ENCODE data around the gene BLOC1S6. TPM values are rescaled to one million over a fixed set of nuclear protein-coding genes. Genes with fewer than 3 reads are reported as not detected.

The BLOC1S6 gene
- total and polyA plus RNA-seq, 4 donors, result 13.3 to 37.0 (median 21.5) TPM

DNA sequence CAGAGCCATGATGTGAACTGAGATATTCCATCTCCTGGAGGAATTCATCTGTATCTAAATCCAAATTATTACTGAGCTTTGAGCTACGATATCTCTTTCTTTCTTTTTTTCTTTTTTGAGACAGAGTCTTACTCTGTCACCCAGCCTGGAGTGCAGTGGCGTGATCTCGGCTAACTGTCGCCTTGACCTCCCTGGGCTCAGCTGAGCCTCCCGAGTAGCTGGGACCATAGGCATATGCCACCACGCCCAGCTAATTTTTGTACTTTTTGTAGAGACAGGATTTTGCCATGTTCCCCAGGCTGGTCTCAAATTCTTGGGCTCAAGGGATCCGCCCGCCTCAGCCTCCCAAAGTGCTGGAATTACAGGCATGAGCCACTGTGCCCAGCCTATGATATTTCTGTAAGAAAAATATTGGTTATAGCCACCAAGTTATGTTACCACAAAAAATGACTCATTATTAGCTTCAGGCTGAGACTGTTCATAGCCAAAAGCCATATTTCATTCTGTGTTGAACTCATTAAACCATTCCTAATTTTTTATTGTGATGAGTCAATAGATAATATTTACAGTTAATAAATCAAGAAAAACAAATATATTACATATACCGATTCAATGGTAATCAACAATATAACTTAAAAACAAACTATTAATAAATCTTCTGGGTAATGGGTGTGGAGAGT lies 37.5 kb upstream of the BLOC1S6 start:
- Histone ChIP-seq H3K4me3 (ENCODE audit: low read depth in 1 of 3, low read length in 3 of 3) (no peak overlapping the region), H3K9ac (ENCODE audit: low read depth in 1 of 2, low read length in 2 of 2) (no peak overlapping the region), H3K36me3 (ENCODE audit: control insufficient read depth in 4 of 4, insufficient read depth in 3 of 4, low read depth in 1 of 4, low read length in 3 of 4) (no peaks in the 10 kb centered on the region), H3K9me3 (ENCODE audit: control insufficient read depth in 4 of 4, low read length in 3 of 4) (no peaks in the 10 kb centered on the region), H3K27me3 (ENCODE audit: control insufficient read depth in 4 of 4, insufficient read depth in 4 of 4, low read length in 3 of 4) (no peaks in the 10 kb centered on the region), H3K27ac (ENCODE audit: low read depth in 1 of 2, low read length in 2 of 2) (no peak overlapping the region), H3K4me1 (ENCODE audit: control insufficient read depth in 4 of 4, insufficient read depth in 4 of 4, low read length in 3 of 4) (no peaks in the 10 kb centered on the region)
- TF ChIP-seq SP1 (IDR thresholded peaks at IDR 0.05), result no peak
- TF ChIP-seq, protein P1, sequence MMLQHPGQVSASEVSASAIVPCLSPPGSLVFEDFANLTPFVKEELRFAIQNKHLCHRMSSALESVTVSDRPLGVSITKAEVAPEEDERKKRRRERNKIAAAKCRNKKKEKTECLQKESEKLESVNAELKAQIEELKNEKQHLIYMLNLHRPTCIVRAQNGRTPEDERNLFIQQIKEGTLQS (IDR thresholded peaks at IDR 0.05), result no peak
- no peak for TF ChIP-seq GABPA (IDR thresholded peaks at IDR 0.05 in 1 of 2, conservative IDR thresholded peaks at IDR 0.05 in 1 of 2)
- TF ChIP-seq NR2F2 (IDR thresholded peaks at IDR 0.05), result no peak
- no peak for DNase-seq (ENCODE audit: low spot score)
- 92% methylated on average over 9 of the region's 9 CpGs for WGBS

DNA sequence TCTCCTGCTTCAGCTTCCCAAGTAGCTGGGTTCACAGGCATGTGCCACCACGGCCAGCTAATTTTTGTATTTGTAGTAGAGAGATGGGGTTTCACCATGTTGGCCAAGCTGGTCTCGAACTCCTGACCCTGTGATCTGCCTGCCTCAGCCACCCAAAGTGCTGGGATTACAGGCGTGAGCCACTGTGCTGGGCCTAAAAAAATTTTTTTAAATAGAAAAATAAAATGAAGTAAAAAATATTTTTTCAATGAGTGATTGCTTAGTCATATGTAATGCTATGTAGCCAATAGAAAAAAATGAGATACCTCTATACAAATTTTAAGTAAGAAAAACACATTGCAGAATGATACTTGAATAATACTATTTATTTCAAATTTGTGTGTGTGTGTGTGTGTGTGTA lies 36.7 kb upstream of the BLOC1S6 start:
- no peak overlapping the region for H3K9ac ChIP-seq (ENCODE audit: low read depth in 1 of 2, low read length in 2 of 2)
- H3K4me1 ChIP-seq (ENCODE audit: control insufficient read depth in 4 of 4, insufficient read depth in 4 of 4, low read length in 3 of 4), result no peaks in the 10 kb centered on the region
- no peak overlapping the region for H3K27ac ChIP-seq (ENCODE audit: low read depth in 1 of 2, low read length in 2 of 2)
- H3K9me3 ChIP-seq (ENCODE audit: control insufficient read depth in 4 of 4, low read length in 3 of 4), result no peaks in the 10 kb centered on the region
- no peaks in the 10 kb centered on the region for H3K27me3 ChIP-seq (ENCODE audit: control insufficient read depth in 4 of 4, insufficient read depth in 4 of 4, low read length in 3 of 4)
- no peaks in the 10 kb centered on the region for H3K36me3 ChIP-seq (ENCODE audit: control insufficient read depth in 4 of 4, insufficient read depth in 3 of 4, low read depth in 1 of 4, low read length in 3 of 4)
- DNase-seq (ENCODE audit: low spot score), result no peak
- TF ChIP-seq HNF4A (conservative IDR thresholded peaks at IDR 0.05) (no peak), GABPA (IDR thresholded peaks at IDR 0.05 in 1 of 2, conservative IDR thresholded peaks at IDR 0.05 in 1 of 2) (no peak), FOXA1 (IDR thresholded peaks at IDR 0.05) (no peak), NR2F2 (IDR thresholded peaks at IDR 0.05) (no peak), RXRA (IDR thresholded peaks at IDR 0.05) (no peak), YY1 (IDR thresholded peaks at IDR 0.05) (no peak), RAD21 (IDR thresholded peaks at IDR 0.05) (no peak), EGR1 (IDR thresholded peaks at IDR 0.05; ENCODE audit: low read depth in 2 of 2) (no peak), JUND (IDR thresholded peaks at IDR 0.05) (no peak), FOXA2 (IDR thresholded peaks at IDR 0.05) (no peak), SP1 (IDR thresholded peaks at IDR 0.05) (no peak), TAF1 (conservative IDR thresholded peaks at IDR 0.05) (no peak)
- TF ChIP-seq, protein P2, sequence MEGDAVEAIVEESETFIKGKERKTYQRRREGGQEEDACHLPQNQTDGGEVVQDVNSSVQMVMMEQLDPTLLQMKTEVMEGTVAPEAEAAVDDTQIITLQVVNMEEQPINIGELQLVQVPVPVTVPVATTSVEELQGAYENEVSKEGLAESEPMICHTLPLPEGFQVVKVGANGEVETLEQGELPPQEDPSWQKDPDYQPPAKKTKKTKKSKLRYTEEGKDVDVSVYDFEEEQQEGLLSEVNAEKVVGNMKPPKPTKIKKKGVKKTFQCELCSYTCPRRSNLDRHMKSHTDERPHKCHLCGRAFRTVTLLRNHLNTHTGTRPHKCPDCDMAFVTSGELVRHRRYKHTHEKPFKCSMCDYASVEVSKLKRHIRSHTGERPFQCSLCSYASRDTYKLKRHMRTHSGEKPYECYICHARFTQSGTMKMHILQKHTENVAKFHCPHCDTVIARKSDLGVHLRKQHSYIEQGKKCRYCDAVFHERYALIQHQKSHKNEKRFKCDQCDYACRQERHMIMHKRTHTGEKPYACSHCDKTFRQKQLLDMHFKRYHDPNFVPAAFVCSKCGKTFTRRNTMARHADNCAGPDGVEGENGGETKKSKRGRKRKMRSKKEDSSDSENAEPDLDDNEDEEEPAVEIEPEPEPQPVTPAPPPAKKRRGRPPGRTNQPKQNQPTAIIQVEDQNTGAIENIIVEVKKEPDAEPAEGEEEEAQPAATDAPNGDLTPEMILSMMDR (IDR thresholded peaks at IDR 0.05; ENCODE audit: low read depth, low read length, missing input control), result no peak
- TF ChIP-seq, protein P1 (IDR thresholded peaks at IDR 0.05), result no peak
- TF ChIP-seq, protein P3, sequence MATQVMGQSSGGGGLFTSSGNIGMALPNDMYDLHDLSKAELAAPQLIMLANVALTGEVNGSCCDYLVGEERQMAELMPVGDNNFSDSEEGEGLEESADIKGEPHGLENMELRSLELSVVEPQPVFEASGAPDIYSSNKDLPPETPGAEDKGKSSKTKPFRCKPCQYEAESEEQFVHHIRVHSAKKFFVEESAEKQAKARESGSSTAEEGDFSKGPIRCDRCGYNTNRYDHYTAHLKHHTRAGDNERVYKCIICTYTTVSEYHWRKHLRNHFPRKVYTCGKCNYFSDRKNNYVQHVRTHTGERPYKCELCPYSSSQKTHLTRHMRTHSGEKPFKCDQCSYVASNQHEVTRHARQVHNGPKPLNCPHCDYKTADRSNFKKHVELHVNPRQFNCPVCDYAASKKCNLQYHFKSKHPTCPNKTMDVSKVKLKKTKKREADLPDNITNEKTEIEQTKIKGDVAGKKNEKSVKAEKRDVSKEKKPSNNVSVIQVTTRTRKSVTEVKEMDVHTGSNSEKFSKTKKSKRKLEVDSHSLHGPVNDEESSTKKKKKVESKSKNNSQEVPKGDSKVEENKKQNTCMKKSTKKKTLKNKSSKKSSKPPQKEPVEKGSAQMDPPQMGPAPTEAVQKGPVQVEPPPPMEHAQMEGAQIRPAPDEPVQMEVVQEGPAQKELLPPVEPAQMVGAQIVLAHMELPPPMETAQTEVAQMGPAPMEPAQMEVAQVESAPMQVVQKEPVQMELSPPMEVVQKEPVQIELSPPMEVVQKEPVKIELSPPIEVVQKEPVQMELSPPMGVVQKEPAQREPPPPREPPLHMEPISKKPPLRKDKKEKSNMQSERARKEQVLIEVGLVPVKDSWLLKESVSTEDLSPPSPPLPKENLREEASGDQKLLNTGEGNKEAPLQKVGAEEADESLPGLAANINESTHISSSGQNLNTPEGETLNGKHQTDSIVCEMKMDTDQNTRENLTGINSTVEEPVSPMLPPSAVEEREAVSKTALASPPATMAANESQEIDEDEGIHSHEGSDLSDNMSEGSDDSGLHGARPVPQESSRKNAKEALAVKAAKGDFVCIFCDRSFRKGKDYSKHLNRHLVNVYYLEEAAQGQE (IDR thresholded peaks at IDR 0.05), result no peak
- H3K4me3 ChIP-seq (ENCODE audit: low read depth in 1 of 3, low read length in 3 of 3), result no peak overlapping the region
- 91% methylated on average over 3 of the region's 3 CpGs for WGBS
